ENCODE data around the gene NEBL.

GRCh38 chr10:20898866-20899535, 1.9 kb upstream of the NEBL start:
- TF ChIP-seq CTCF (IDR thresholded peaks at IDR 0.05) (no peak), EP300 (IDR thresholded peaks at IDR 0.05; ENCODE audit: low read depth) (no peak), POLR2A (IDR thresholded peaks at IDR 0.05) (no peak)

Data from transverse colon (tissue), 3 donors.